ENCODE data around the gene ZNF787.

DNA sequence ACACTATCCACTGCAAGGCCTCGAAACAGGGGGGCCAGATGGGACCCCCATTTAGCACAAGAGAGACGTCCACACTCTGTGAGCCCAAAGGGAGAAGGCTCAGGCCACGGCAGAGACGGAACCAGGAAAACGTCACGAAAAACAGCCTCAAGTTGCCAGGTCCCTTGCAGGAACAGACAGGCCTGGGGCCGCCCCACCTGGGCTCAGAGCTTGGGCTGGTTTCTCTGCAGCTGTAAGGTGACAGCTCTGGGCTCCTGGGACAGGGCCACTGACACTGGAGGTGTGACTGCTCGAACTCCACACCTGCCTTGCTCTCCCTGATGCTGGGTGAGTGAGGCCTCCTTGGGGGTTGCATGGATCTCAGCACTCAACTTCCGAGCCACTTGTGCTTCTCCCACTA lies 3.2 kb downstream of the ZNF787 start:
- TF ChIP-seq EP300 (IDR thresholded peaks at IDR 0.05; ENCODE audit: low read depth) (no peak), POLR2A (IDR thresholded peaks at IDR 0.05) (no peak)
- TF ChIP-seq, protein P1, sequence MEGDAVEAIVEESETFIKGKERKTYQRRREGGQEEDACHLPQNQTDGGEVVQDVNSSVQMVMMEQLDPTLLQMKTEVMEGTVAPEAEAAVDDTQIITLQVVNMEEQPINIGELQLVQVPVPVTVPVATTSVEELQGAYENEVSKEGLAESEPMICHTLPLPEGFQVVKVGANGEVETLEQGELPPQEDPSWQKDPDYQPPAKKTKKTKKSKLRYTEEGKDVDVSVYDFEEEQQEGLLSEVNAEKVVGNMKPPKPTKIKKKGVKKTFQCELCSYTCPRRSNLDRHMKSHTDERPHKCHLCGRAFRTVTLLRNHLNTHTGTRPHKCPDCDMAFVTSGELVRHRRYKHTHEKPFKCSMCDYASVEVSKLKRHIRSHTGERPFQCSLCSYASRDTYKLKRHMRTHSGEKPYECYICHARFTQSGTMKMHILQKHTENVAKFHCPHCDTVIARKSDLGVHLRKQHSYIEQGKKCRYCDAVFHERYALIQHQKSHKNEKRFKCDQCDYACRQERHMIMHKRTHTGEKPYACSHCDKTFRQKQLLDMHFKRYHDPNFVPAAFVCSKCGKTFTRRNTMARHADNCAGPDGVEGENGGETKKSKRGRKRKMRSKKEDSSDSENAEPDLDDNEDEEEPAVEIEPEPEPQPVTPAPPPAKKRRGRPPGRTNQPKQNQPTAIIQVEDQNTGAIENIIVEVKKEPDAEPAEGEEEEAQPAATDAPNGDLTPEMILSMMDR (IDR thresholded peaks at IDR 0.05): no peak
